Stimulated activated CD4-positive, alpha-beta T cell treated with anti-CD3 and anti-CD28 coated beads, Interleukin-15, amount 100 ng/mL, for 48 hours (primary cell): Measurements from ENCODE around the gene ZNF264.
"Not testable (repeated sequence)": the region's sequence is repeated elsewhere in the genome, so short reads cannot be mapped to it uniquely, and the experiment has no call there.

Experiments used
- DNase-seq, 2 donors: peaks; one replicate each; pipeline ENCODE4 v3.0.0-alpha.2; 2020; ENCODE audit warnings: low read depth in 2 of 2

Gene ZNF264

GRCh38 chr19:57191141-57192076, at the start of gene ZNF264:
Gene ZNF264 (plus strand): TSS chr19:57191500. CDS start chr19:57191914, 414 bp downstream.
- peak; percentile 81 to 85 for DNase-seq

- DNase-seq = no peak
Measured at GRCh38 chr19:57141699-57142098, 49.6 kb upstream of the ZNF264 start.

DNA sequence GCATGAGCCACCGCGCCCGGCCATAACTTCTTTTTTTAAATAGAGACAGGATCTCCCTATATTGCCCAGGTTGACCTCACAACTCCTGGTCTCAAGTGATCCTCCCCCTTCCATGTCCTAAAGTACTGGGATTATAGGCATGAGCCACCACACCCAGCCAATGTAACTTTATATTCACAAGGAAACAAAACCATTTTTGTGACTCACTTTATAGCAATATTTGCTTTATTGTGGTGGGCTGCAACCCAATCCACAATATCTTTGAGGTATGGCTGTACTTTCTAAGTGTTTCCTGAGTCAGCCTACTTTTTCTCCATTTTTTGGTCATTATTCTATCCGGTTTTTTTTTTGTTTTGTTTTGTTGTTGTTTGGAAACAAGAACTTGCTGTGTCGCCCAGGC, 38.4 kb upstream of the ZNF264 start:
- no peak for DNase-seq

DNA sequence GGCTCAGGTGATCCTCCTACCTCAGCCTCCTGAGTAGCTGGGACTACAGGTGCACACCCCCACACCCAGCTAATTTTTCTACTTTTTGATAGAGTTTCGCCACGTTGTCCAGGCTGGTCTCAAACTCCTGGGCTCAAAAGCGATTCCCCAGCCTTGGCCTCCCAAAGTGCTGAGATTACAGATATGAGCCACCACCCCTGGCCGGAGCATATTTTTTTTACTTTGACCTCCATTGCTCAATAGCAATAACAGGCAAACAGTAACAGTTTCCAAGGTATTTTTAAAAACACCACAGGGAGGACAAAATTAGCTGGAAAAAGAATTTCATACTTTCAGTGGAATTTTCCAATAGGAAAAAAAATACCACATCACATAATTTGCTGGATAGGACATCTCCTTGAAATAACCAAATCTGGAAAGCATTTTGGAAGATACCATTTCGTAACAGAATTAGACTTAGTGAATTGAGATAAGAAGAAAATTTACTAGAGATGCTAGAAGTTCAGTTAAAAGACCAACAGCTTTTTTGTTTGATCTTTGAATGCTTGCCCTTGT, 29.2 kb upstream of the ZNF264 start:
- DNase-seq = no peak

- DNase-seq = no peak
Measured at GRCh38 chr19:57165846-57166245, 25.5 kb upstream of the ZNF264 start.

- DNase-seq = no peak
Measured at GRCh38 chr19:57167385-57167784, 23.9 kb upstream of the ZNF264 start, which contains the start of gene DUXA. Gene DUXA (minus strand): TSS chr19:57167485. CDS start chr19:57167443, 42 bp downstream.

DNA sequence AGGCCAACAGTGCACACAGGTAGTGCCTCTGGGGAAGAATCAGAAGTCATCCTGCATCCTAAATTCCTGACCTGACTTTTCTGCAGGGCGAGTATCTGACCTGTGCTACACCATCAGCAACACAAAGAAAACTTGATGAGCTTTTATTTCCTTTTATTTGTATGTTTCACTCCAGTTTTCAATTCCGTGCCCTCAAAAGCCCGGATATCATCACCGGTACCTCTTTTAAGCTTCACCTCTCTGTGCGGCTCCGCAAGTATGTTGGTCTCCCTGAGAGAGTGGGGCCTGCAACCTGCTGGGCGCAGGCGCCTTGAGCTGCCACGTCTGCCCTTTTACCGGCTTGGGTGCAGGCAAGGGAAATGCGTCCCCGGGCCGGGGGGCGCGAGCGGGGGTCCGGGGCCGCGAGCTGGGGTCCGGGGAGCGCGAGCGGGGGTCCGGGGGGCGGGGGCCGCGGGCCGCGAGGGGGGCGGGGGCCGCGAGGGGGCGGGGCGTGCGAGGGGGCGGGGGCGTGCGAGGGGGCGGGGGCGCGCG, 19.7 kb upstream of the ZNF264 start:
- DNase-seq = no peak

- no peak for DNase-seq
Measured at GRCh38 chr19:57190301-57190700, 999 bp upstream of the ZNF264 start.

DNA sequence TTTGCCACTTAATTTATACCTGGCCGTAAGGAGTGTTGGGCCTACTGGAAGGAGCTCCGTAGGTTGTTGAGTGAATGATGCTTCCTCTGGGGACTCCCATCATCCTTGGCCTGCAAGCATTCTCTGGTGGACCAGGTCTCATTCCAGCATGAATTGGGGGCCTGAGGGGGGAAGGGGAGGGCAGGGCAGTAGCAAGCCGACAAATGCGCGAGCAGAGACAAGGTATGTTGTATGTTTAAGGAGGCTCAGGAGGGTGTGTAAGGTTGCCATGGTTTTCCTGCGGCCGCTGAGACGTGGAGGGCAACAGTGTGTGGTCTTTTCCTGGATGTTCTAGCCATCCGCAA, 749 bp downstream of the ZNF264 start:
- no peak for DNase-seq

- DNase-seq = no peak
Measured at GRCh38 chr19:57192993-57193392, 1.7 kb downstream of the ZNF264 start.

DNA sequence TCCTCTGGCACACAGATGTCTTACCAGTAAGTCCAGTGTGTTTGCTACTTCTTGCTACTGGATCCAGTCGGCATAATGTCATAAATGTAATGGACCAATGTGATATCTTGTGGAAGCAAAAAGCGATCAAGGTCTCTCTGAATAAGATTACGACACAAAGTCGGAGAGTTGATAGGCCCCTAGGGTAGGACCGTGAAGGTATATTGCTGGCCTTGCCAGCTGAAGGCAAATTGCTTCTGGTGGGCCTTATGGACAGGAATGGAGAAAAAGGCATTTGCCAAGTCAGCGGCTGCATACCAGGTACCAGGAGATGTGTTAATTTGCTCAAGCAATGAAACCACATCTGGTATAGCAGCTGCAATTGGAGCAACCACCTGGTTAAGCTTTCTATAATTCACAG, 6.6 kb downstream of the ZNF264 start:
- DNase-seq = not testable (repeated sequence)

DNA sequence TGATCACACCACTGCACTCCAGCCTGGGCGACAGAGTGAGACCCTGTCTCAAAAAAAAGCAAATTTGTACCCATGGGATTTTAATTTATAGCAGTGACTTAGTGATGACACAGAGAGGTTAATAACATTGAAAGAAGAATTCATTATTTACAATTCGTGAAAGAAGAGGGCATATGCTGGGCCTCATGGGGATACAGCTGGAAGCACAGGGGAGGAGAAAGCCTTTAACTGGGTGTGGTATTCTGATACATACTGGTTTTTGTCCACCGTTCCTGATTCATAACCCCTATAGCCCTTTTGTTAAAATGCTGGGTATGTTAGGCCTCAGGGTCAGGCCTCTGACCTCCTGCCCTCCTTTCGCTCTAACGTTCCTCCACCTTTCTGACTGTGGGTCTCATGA, 10.9 kb downstream of the ZNF264 start:
- no peak for DNase-seq

DNA sequence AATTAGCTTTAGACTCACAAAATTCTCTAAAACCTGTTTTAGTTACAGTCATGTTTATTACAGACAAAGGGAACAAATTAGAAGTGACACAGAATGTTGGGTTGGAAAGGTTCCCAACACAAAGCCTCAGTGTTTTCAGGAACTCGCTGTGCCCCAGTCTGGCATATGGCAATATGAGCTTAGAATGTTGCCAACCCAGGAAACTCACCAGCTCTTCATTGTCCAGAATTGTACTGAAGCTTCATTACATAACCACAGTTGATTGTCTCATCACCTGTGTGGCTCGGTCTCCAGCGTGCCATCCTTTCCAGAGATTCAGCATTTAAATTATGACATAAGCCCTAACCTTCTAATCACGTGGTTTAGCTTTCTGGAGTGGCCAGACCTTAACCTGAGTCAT, 19.1 kb downstream of the ZNF264 start:
- DNase-seq = no peak

DNA sequence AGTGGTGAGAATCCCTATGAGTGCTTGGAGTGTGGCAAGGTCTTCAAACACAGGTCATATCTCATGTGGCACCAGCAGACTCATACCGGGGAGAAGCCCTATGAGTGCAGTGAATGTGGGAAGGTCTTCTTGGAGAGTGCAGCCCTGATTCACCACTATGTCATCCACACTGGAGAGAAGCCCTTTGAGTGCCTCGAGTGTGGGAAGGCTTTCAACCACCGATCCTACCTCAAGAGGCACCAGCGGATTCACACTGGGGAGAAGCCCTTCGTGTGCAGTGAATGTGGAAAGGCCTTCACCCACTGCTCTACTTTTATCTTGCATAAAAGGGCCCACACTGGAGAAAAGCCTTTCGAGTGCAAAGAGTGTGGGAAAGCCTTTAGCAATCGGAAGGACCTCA, 20.8 kb downstream of the ZNF264 start:
- no peak for DNase-seq

GRCh38 chr19:57227502-57227901, 36.2 kb downstream of the ZNF264 start:
- no peak for DNase-seq

DNA sequence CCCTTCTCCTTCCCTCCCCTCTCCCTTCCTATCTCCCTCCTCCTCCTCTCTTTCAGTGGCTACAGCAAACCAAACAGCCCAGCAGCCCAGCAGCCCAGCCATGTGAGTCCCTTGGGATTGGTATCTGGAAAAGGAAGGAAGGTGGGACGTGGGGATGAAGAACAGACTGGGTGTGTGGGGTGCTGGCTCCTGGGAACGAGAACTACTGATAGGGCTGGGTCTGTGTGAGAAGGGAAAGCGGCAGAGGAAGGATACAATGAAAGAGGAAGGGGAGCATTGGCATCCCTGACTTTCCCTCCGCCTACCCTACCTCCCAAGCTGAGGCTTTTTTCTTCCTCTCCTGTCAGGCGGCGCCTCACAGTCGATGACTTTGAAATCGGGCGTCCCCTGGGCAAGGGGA, 40.4 kb downstream of the ZNF264 start:
- DNase-seq = no peak

GRCh38 chr19:57233207-57233606, 41.9 kb downstream of the ZNF264 start:
- DNase-seq = no peak

GRCh38 chr19:57239982-57240310, 48.6 kb downstream of the ZNF264 start:
- DNase-seq = no peak

DNA sequence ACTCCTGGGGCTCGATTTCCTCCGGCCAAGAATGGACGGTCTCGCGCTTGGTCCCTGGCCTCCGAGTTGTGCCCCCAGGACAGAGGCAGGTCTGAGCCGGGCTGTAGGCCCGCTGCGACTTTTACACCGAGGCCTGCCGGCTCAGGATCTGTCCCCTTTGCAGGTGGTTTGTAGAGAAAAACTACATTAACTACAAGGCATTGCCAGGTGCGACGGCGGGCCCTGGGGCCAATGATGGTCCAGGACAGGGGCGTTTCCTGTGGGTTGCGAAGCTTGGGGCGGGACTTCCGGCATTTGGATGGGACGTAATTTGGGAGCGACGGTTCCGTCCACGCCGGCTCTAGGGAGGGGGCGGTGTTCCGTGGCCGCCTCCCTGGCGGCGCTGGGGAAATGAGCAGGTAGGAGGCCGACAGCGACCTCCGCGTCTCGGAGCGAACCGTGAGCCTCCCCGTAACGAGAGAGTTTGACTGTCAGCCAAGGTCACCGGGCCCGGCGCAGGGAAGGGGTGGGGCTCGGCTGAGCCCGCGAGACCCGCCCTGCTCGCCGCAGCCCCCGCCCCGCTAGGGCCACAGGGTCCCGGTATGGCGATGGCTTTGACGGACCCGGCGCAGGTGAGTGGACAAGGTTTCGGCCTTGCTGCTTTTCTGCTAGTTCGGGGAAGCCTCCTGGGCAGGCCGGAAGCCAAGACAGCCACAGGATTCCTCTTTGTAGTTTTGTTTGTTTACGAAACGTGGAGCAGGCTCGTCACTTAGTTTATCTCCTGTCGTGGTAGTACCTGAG, 49.2 kb downstream of the ZNF264 start, which contains the start of gene ZNF805:
ZNF805 (plus strand) TSS at position 322 of the 780 bp plus-strand sequence; CDS start at position 582, 260 bp downstream.
- peak; percentile 89 to 92 for DNase-seq

GRCh38 chr19:57241176-57241575, 49.9 kb downstream of the ZNF264 start:
- DNase-seq = no peak

GRCh38 chr19:57242821-57243220, 51.5 kb downstream of the ZNF264 start:
- no peak for DNase-seq

- no peak for DNase-seq
Measured at GRCh38 chr19:57244513-57244912, 53.2 kb downstream of the ZNF264 start.
